Lower leg skin (tissue), 4 donors: ENCODE results near the gene ASPSCR1. TPM values are rescaled to one million over a fixed set of nuclear protein-coding genes. Genes with fewer than 3 reads are reported as not detected.
A peak's percentile ranks its signal among the peaks of the same experiment; 100 is the strongest.

Source experiments
- DNase-seq, 2 donors: peaks; one replicate each; pipeline ENCODE4 v3.0.0-alpha.2; 2019; ENCODE audit warnings: low spot score in 2 of 2
- H3K4me3 ChIP-seq: fragments of 200-600 bp; sonication (generic); 2 replicates; pipeline ENCODE4 v1.5.1; 2017; ENCODE audit warnings: mild to moderate bottlenecking, low read depth; ENCODE audit not compliant: poor library complexity, severe bottlenecking
- POLR2A ChIP-seq, 2 donors: fragments of 450-650 bp; IDR thresholded peaks; one replicate each; pipeline ENCODE4 v1.6.1; 2016 to 2017; ENCODE audit warnings: antibody characterized with exemption in 2 of 2, mild to moderate bottlenecking in 1 of 2, moderate library complexity in 1 of 2
- whole genome bisulfite sequencing, 2 donors: methylation state at CpG; one replicate each; pipeline ENCODE4 v1.1.5; 2018; 5-methylcytosine and 5-hydroxymethylcytosine counted together
- intact Hi-C: fragments of 100-400 bp; cut with DNase I; formaldehyde crosslinking; loops from one replicate; pipeline ENCODE4 v1.15.0; 2023; ENCODE audit warnings: low total_unique reads
- total RNA-seq, 4 donors: library from RNA; depleted of rRNA; stranded (reverse); fragments of >200 nt; gene quantifications; one replicate each; pipeline ENCODE4 v1.1.0, GENCODE V29; 2016
- TF ChIP-seq, protein P1 (sequence below), 3 donors: fragments of 450-650 bp; IDR thresholded peaks; one replicate each; pipeline ENCODE4 v1.5.1; 2016; ENCODE audit warnings: antibody characterized with exemption in 3 of 3, mild to moderate bottlenecking in 3 of 3, moderate library complexity in 2 of 3

The ASPSCR1 gene
- total RNA-seq, 4 donors from 2014 or later, result 24.0 to 31.5 (median 27.4) TPM

DNA sequence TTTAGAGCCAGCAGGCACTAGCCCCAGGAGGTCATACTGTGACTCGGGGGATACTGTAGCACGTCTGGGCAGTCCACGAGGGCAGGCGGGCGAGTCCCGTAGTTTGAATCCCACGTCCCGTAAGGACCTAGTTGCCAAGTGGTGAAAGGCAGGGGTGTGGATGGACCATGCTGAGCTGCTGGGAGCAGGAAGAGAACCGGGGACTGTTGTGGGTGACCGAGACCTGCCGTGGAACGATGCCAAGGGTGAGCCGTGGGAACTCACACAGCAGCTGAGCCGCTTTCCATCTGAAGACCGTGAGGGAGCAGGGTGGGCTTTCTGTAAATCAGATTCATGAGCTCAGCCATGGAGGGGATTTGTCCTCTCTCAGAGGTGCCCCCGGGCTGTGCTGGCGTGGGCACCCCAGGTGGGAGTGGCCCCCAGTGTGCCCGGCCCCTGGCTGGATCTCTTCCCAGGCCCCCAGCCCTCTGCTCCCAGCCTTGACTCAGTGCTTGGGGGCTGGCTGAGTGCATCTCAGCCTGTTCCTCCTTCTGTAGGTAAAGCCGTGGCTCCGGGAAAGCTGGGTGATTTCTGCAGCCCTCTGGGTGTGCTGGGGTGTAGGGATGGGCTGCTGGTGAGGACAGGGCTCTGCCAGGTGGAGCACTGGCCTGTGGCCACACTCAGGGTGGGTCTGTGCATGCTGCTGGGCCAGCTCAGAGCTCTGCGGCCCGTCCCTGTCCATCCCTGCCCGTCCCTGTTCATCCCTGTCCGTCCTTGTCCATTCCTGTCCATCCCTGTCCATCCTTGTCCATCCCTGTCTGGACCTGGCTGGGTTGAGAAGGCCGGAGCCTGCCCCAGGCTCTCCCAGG lies 13.6 kb downstream of the ASPSCR1 start:
- intact Hi-C loops, result no loop called here
- 67 to 79% methylated on average over 23 to 24 of the region's 25 CpGs for WGBS, 2 donors
- TF ChIP-seq, protein P1, sequence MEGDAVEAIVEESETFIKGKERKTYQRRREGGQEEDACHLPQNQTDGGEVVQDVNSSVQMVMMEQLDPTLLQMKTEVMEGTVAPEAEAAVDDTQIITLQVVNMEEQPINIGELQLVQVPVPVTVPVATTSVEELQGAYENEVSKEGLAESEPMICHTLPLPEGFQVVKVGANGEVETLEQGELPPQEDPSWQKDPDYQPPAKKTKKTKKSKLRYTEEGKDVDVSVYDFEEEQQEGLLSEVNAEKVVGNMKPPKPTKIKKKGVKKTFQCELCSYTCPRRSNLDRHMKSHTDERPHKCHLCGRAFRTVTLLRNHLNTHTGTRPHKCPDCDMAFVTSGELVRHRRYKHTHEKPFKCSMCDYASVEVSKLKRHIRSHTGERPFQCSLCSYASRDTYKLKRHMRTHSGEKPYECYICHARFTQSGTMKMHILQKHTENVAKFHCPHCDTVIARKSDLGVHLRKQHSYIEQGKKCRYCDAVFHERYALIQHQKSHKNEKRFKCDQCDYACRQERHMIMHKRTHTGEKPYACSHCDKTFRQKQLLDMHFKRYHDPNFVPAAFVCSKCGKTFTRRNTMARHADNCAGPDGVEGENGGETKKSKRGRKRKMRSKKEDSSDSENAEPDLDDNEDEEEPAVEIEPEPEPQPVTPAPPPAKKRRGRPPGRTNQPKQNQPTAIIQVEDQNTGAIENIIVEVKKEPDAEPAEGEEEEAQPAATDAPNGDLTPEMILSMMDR (IDR thresholded peaks at IDR 0.05), result peak in 1 of 3 donors; percentile 33
- no peak for TF ChIP-seq POLR2A (IDR thresholded peaks at IDR 0.05)
- no peak for DNase-seq
- H3K4me3 ChIP-seq, result no peak overlapping the region

DNA sequence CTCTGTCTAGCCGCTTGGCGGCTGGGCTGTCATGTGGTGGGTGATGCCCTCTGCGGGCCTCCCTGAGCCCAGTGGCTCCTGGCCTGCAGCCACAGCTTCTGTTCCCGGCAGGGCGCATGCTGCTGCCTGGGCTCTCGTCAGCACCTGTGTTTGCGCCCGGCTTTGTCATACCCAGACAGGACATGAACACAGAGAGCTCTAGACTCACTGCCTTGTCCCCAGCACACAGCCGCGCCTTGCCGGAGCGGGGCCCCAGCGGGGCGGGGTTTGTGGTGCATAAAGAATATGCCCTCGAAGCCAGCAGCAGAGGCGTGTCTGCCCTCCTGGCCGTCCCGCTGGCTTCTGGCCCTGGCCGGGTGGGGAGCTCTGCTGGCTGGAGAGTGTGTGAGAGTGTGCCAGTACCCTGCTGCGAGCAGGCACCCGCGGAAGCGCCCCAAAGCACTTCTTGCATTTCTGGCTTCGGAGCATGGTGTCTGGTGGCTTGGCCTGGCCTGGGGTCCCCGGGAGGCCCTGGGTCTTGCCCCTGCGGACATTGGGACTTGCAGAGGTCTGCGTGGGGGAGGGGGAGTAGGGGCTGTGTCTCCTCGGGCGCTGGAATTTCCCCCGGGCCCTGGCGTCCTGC lies 14.4 kb downstream of the ASPSCR1 start:
- WGBS, 2 donors, result 30 to 31% methylated on average over 17 to 29 of the region's 31 CpGs

DNA sequence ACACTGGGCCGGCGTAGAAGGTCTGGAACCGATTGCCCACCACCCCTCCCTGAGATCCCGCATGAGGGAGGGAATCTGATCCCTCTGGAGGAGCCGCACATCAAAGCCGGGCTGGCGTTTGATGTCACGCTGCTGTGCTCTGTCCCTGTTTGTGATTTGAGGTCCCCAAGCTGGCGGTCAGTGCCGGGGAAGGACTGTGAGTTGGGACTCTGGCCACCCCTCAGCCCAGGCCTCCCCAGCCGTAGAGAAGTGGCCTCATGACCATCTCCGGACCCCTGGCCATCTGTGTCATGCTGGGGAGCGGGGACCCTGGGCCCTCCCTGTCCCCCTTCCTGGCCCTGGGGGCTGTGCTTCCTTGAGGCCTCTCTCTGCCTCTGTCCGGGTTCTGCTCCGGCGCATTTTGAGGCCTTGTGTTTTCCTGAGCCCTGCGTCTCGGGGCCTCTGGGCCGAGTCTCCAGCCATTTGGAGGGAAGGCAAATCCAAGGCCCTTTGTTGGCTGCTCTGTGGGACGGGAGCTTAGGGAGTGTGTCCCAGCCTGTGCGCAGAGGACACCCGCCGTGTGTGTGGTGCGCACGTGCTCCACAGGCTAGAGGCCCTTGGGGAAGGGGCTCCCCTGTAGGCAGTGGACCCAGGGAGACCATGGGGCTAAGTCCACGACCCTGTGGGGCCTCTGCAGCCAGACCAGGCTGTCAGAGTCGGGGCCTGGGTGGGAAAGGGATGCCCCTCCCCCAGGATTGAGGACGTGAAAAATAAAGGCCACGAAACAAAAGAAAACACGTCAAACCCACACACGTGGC lies 15.1 kb downstream of the ASPSCR1 start:
- 70 to 79% methylated on average over 14 to 23 of the region's 31 CpGs for WGBS, 2 donors
- DNase-seq, result no peak
- TF ChIP-seq POLR2A (IDR thresholded peaks at IDR 0.05), result no peak
- TF ChIP-seq, protein P1 (IDR thresholded peaks at IDR 0.05), result no peak
- no peak overlapping the region for H3K4me3 ChIP-seq
- intact Hi-C loops, result no loop called here

More for the DNA sequence above, 14.4 kb downstream of the ASPSCR1 start:
- no peak overlapping the region for H3K4me3 ChIP-seq
- intact Hi-C loops, result no loop called here
- TF ChIP-seq, protein P1 (IDR thresholded peaks at IDR 0.05), result no peak
- TF ChIP-seq POLR2A (IDR thresholded peaks at IDR 0.05), result no peak
- peak; percentile 53 to 92 for DNase-seq

DNA sequence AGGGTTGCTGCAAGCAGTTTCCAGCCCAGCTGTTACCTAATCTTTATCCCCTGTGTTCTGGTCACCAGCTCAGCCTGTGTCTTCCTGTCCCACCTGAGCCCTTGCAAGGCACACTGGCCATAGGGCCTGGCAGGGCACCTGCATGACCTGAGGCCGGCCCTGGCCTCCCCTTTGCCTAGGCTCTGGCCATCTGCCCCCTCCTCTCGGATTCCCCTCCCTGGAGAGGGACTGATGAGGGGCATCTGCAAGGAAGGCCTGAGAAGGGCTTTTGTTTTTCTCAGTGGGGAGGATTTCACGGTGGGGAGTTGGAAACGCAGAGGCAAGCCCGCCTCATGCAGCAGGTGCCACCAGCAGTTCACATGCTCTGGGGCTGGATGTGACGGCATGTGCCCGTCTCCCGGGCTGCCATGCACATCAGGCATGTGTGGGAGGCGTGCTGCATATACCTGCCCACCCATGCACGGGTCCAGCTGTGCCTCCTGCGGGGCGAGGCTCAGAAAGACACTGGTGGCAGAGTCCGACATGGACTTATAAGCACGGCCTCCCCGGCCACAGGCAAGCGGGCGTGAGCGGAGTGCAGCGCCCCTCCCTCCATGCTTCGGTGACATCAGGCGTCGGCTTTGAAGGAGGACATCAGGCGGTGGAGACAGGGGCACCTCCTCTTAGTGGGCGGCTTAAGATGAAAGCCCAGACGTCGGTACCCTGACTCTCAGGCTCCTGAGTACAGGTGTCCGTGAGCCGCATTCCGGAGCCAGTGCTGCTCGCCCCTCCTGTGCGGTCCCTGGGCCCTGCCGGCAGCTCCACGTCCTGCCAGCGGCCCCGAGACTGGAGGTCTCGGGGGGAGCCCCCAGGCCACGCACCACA lies 16.5 kb downstream of the ASPSCR1 start:
- no peak for DNase-seq
- WGBS, 2 donors, result 95 to 96% methylated on average over 25 to 31 of the region's 37 CpGs
- intact Hi-C loops, result no loop called here
- TF ChIP-seq POLR2A (IDR thresholded peaks at IDR 0.05), result no peak
- TF ChIP-seq, protein P1 (IDR thresholded peaks at IDR 0.05), result peak in 1 of 3 donors; percentile 33
- H3K4me3 ChIP-seq, result no peak overlapping the region
